H1 (cell line): ENCODE results near the gene ACADM. TPM values are rescaled to one million over a fixed set of nuclear protein-coding genes. Genes with fewer than 3 reads are reported as not detected.

ENCODE experiments used
- CTCF ChIA-PET: fragments of 300-600 bp; sonication (Branson Sonifier 250); formaldehyde crosslinking; loops from one replicate; lab custom pipeline; 2021; ENCODE audit not compliant: partially characterized antibody; lab: Charles Lee
- POLR2A ChIA-PET: fragments of 300-600 bp; sonication (Branson Sonifier 250); formaldehyde crosslinking; loops from one replicate; lab custom pipeline; 2021; ENCODE audit warnings: inconsistent platforms; ENCODE audit not compliant: partially characterized antibody; lab: Charles Lee
- DNase-seq, 2 experiments: peaks; one replicate each; pipeline versions ENCODE4 v3.0.0 to v3.0.0-alpha.2; 2010 to 2022; ENCODE audit warnings: low spot score in 2 of 2, low read depth in 1 of 2, mixed read lengths in 1 of 2
- FAIRE-seq: peaks from 2 replicates; lab custom pipeline; 2011; peaks lifted over from hg19 to GRCh38; lab: Jason Lieb, UNC
- H2AFZ ChIP-seq: 2 replicates; pipeline ENCODE4 v1.8.1; 2012; ENCODE audit warnings: low read length, inconsistent platforms
- H2AK5ac ChIP-seq: 2 replicates; pipeline ENCODE4 v1.6.1; 2013; ENCODE audit warnings: low read depth, low read length
- H2BK120ac ChIP-seq: replicated peaks from 2 replicates; pipeline ENCODE3; 2013; ENCODE audit warnings: low read depth, low read length, inconsistent platforms
- H2BK12ac ChIP-seq: 2 replicates; pipeline ENCODE4 v1.6.1; 2013; ENCODE audit warnings: low read depth, low read length
- H2BK15ac ChIP-seq: 2 replicates; pipeline ENCODE4 v1.6.1; 2013; ENCODE audit warnings: low read length
- H2BK20ac ChIP-seq: 2 replicates; pipeline ENCODE4 v1.6.1; 2013; ENCODE audit warnings: low read length
- H2BK5ac ChIP-seq: 2 replicates; pipeline ENCODE4 v1.6.1; 2013; ENCODE audit warnings: low read depth, low read length
- H3K14ac ChIP-seq: 2 replicates; pipeline ENCODE4 v1.6.1; 2013; ENCODE audit warnings: inconsistent platforms; ENCODE audit not compliant: insufficient read length
- H3K18ac ChIP-seq: 2 replicates; pipeline ENCODE4 v1.6.1; 2013; ENCODE audit warnings: low read length; ENCODE audit errors: extremely low read depth
- H3K23ac ChIP-seq: 2 replicates; pipeline ENCODE4 v1.6.1; 2013; ENCODE audit warnings: inconsistent platforms; ENCODE audit not compliant: insufficient read length
- H3K23me2 ChIP-seq: 2 replicates; pipeline ENCODE4 v1.6.1; 2013; ENCODE audit warnings: low read depth, low read length
- H3K27ac ChIP-seq: 2 replicates; pipeline ENCODE4 v1.6.1; 2011; ENCODE audit warnings: low read depth, low read length, inconsistent platforms
- H3K27me3 ChIP-seq, 4 experiments: replicated peaks in 1 of 4; 1 replicate in 1 of 4; 2 replicates in 3 of 4; pipeline versions ENCODE4 v1.6.1 to v1.8.1; 2011 to 2013; ENCODE audit warnings: low read length in 3 of 4, mild to moderate bottlenecking in 3 of 4, inconsistent platforms in 2 of 4, mixed read lengths in 2 of 4, moderate library complexity in 1 of 4; ENCODE audit not compliant: control insufficient read depth in 3 of 4, insufficient read depth in 3 of 4; ENCODE audit errors: extremely low read depth in 1 of 4
- H3K36me3 ChIP-seq, 4 experiments: 2 replicates each; pipeline versions ENCODE4 v1.6.1 to v1.8.1; 2011 to 2013; ENCODE audit warnings: mild to moderate bottlenecking in 4 of 4, low read length in 3 of 4, moderate library complexity in 2 of 4, control low read depth in 1 of 4, inconsistent platforms in 1 of 4; ENCODE audit not compliant: insufficient read depth in 4 of 4, control insufficient read depth in 2 of 4
- H3K4ac ChIP-seq: replicated peaks from 2 replicates; pipeline ENCODE3; 2013; ENCODE audit warnings: low read length, low read depth, mixed read lengths, inconsistent platforms; ENCODE audit not compliant: insufficient read length
- H3K4me1 ChIP-seq, 4 experiments: replicated peaks in 1 of 4; 1 replicate in 1 of 4; 2 replicates in 3 of 4; pipeline versions ENCODE4 v1.6.1 to v1.8.1; 2011 to 2013; ENCODE audit warnings: low read length in 3 of 4, inconsistent platforms in 2 of 4, mixed read lengths in 1 of 4; ENCODE audit not compliant: insufficient read depth in 4 of 4, control insufficient read depth in 3 of 4
- H3K4me2 ChIP-seq, 2 experiments: 2 replicates each; pipeline versions ENCODE4 v1.6.1 to v1.8.1; 2011 to 2013; ENCODE audit warnings: low read depth in 2 of 2, low read length in 2 of 2, control low read depth in 1 of 2, inconsistent platforms in 1 of 2, mild to moderate bottlenecking in 1 of 2; ENCODE audit not compliant: insufficient read depth in 1 of 2
- H3K4me3 ChIP-seq, 4 experiments: fragments of 200-600, 300-600 bp in 1 of 4; sonication (generic), shearing (Covaris generic), sonication (Bioruptor Twin) in 1 of 4; 2 replicates each; pipeline versions ENCODE4 v1.5.1 to v1.8.1; 2011 to 2016; ENCODE audit warnings: low read length in 4 of 4, low read depth in 3 of 4, control low read depth in 2 of 4, inconsistent platforms in 2 of 4, mild to moderate bottlenecking in 2 of 4, mixed read lengths in 1 of 4, moderate library complexity in 1 of 4; ENCODE audit not compliant: insufficient read depth in 2 of 4; ENCODE audit errors: extremely low read depth in 1 of 4
- H3K56ac ChIP-seq: replicated peaks from 2 replicates; pipeline ENCODE3; 2013; ENCODE audit warnings: low read depth, mild to moderate bottlenecking, mixed read lengths, low read length, inconsistent platforms; ENCODE audit not compliant: insufficient read length
- H3K79me1 ChIP-seq: 2 replicates; pipeline ENCODE4 v1.6.1; 2013; ENCODE audit warnings: low read depth, low read length, control low read depth
- H3K79me2 ChIP-seq, 2 experiments: 2 replicates each; pipeline versions ENCODE4 v1.6.1 to v1.8.1; 2012 to 2013; ENCODE audit warnings: low read length in 2 of 2, mild to moderate bottlenecking in 2 of 2, inconsistent platforms in 1 of 2; ENCODE audit not compliant: insufficient read depth in 2 of 2, control insufficient read depth in 1 of 2
- H3K9ac ChIP-seq, 4 experiments: replicated peaks in 1 of 4; 1 replicate in 1 of 4; 2 replicates in 3 of 4; pipeline versions ENCODE4 v1.6.1 to v1.8.1; 2011 to 2013; ENCODE audit warnings: low read depth in 3 of 4, low read length in 3 of 4, control low read depth in 2 of 4, mild to moderate bottlenecking in 2 of 4, moderate library complexity in 2 of 4, inconsistent platforms in 1 of 4; ENCODE audit errors: extremely low read depth in 1 of 4
- H3K9me3 ChIP-seq, 2 experiments: 2 replicates each; pipeline versions ENCODE4 v1.6.1 to v1.8.1; 2012 to 2013; ENCODE audit warnings: mild to moderate bottlenecking in 2 of 2, moderate library complexity in 2 of 2, control low read depth in 1 of 2, inconsistent platforms in 1 of 2, low read depth in 1 of 2, low read length in 1 of 2, mixed read lengths in 1 of 2; ENCODE audit not compliant: insufficient read depth in 2 of 2
- H4K20me1 ChIP-seq, 2 experiments: replicated peaks in 1 of 2; 2 replicates each; pipeline versions ENCODE3 to v1.8.1; 2011 to 2013; ENCODE audit warnings: inconsistent platforms in 2 of 2, low read length in 2 of 2, mild to moderate bottlenecking in 1 of 2; ENCODE audit not compliant: insufficient read depth in 2 of 2, control insufficient read depth in 1 of 2
- H4K5ac ChIP-seq: 2 replicates; pipeline ENCODE4 v1.6.1; 2013; ENCODE audit warnings: low read length, low read depth, mixed read lengths, inconsistent platforms; ENCODE audit not compliant: insufficient read length
- H4K8ac ChIP-seq: 2 replicates; pipeline ENCODE4 v1.8.0; 2013; ENCODE audit warnings: mild to moderate bottlenecking, moderate library complexity, low read length, inconsistent platforms; ENCODE audit not compliant: insufficient read depth; ENCODE audit errors: extremely low read depth
- H4K91ac ChIP-seq: replicated peaks from 2 replicates; pipeline ENCODE3; 2013; ENCODE audit warnings: low read length, mixed read lengths, inconsistent platforms; ENCODE audit not compliant: insufficient read length
- ASH2L ChIP-seq: fragments of 200-600, 300-600 bp; sonication (generic); IDR thresholded peaks from one replicate; pipeline ENCODE4 v1.7.1; 2017; ENCODE audit warnings: low read length
- ATF2 ChIP-seq: IDR thresholded peaks from 2 replicates; pipeline ENCODE4 v1.6.1; 2012; ENCODE audit warnings: low read length, inconsistent platforms
- ATF3 ChIP-seq: IDR thresholded peaks from 2 replicates; pipeline ENCODE4 v1.6.1; 2011; ENCODE audit warnings: low read depth, mild to moderate bottlenecking, low read length; ENCODE audit not compliant: insufficient read depth
- CHD1 ChIP-seq: IDR thresholded peaks from 2 replicates; pipeline ENCODE4 v1.6.1; 2012; ENCODE audit warnings: low read depth, low read length, improper control_type of control experiment
- KDM5A ChIP-seq: fragments of 200-600 bp; IDR thresholded peaks from 2 replicates; pipeline ENCODE4 v1.7.1; 2012; ENCODE audit warnings: mild to moderate bottlenecking, low read length, inconsistent platforms, mixed read lengths
- NANOG ChIP-seq: IDR thresholded peaks from 2 replicates; pipeline ENCODE4 v1.6.1; 2011; ENCODE audit warnings: low read length, low read depth, mild to moderate bottlenecking, inconsistent platforms; ENCODE audit not compliant: insufficient read depth, poor library complexity, severe bottlenecking
- NRF1 ChIP-seq: IDR thresholded peaks from 2 replicates; pipeline ENCODE4 v1.6.1; 2011; ENCODE audit warnings: mild to moderate bottlenecking, low read depth, low read length, improper control_type of control experiment
- POLR2AphosphoS5 ChIP-seq: IDR thresholded peaks from 2 replicates; pipeline ENCODE4 v1.6.1; 2011; ENCODE audit warnings: low read depth, low read length
- SIX5 ChIP-seq: IDR thresholded peaks from 2 replicates; pipeline ENCODE4 v1.6.1; 2011; ENCODE audit warnings: mild to moderate bottlenecking, low read depth, low read length
- SP4 ChIP-seq: IDR thresholded peaks from 2 replicates; pipeline ENCODE4 v1.6.1; 2012; ENCODE audit warnings: low read length, inconsistent platforms
- WGBS, 2 experiments: shearing (Covaris generic) in 1 of 2; methylation state at CpG; one replicate each; pipeline versions ENCODE4 v1.1.6 to v1.1.7; 2013 to 2015; ENCODE audit warnings: low lambda C conversion rate in 2 of 2, mixed read lengths in 2 of 2, inconsistent platforms in 1 of 2, low coverage in 1 of 2, missing lambda C conversion rate in 1 of 2; ENCODE audit not compliant: insufficient replicate concordance in 2 of 2, insufficient coverage in 1 of 2, insufficient read length in 1 of 2; ENCODE audit errors: extremely low coverage in 1 of 2, missing lambda C conversion rate in 1 of 2; 5-methylcytosine and 5-hydroxymethylcytosine counted together
- polyA plus RNA-seq, 7 experiments: library from polyadenylated mRNA; depleted of rRNA in 3 of 7; stranded (reverse) in 5 of 7; unstranded in 2 of 7; fragments of >200 nt in 5 of 7; fragments of 200-250 nt in 2 of 7; gene quantifications; 1 replicate in 5 of 7; 2 replicates in 1 of 7; 4 replicates in 1 of 7; pipeline versions ENCODE4 v1.2.1 to v1.2.3, GENCODE V29; 2011 to 2013; ENCODE audit warnings: missing spikeins in 2 of 7, mixed read lengths in 2 of 7
- total RNA-seq: library from RNA; stranded (reverse); fragmentation: NEBNext Ultra II Directional; extraction: Animal tissue kit (Norgen Biotek cat#: 25700); gene quantifications from 2 replicates; pipeline ENCODE4 v1.2.1, GENCODE V29; 2021

Gene ACADM
- total and polyA plus RNA-seq, 2 of the 8 experiments (the other 6 are each of a cell fraction or from before 2014, with no cell fraction given) = 14.3 to 40.0 TPM

GRCh38 chr1:75797606-75798216, 73.2 kb downstream of the ACADM start:
- CTCF ChIA-PET = no interaction called here
- Histone ChIP-seq H3K36me3 (peaks cover 12 to 53% (median 28%) of the 10 kb centered on the region in 4 experiments; a peak in 7 of 8 replicates), H4K5ac (no peak overlapping the region), H4K8ac (no peak overlapping the region), H3K79me1 (no peaks in the 10 kb centered on the region; the same call in 1 of the 2 replicates), H3K4me3 (no peak overlapping the region), H3K14ac (no peak overlapping the region), H3K18ac (no peak overlapping the region), H3K9ac (no peak overlapping the region), H3K4ac (no peak overlapping the region), H2BK5ac (no peak overlapping the region), H2BK20ac (no peak overlapping the region), H3K27ac (no peak overlapping the region), H2BK12ac (no peak overlapping the region), H3K23me2 (no peaks in the 10 kb centered on the region), H3K4me2 (no peak overlapping the region), H3K27me3 (no peaks in the 10 kb centered on the region), H2AK5ac (no peak overlapping the region), H2BK15ac (no peak overlapping the region), H3K79me2 (no peaks in the 10 kb centered on the region), H4K91ac (no peak overlapping the region), H3K9me3 (no peaks in the 10 kb centered on the region), H2BK120ac (no peak overlapping the region), H3K4me1 (no peaks in the 10 kb centered on the region), H4K20me1 (peaks cover 5 to 8% of the 10 kb centered on the region in 2 experiments), H3K56ac (no peak overlapping the region), H3K23ac (no peak overlapping the region), H2AFZ (no peak overlapping the region)
- POLR2A ChIA-PET = interaction anchor here (1.1 to 6.5 kb wide), 5 partner anchors 10 to 183 kb away, joined by 3 to 112 read pairs (median 11); partner anchors contain the start of gene RABGGTB
- DNase-seq (no peak), FAIRE-seq (no peak)
- WGBS, 2 experiments = 90% methylated on average over 13 of the region's 13 CpGs; no CpG with 5 or more reads in 1 of the 2 experiments
- TF ChIP-seq NANOG = no peak
- no peak for TF ChIP-seq NRF1
- TF ChIP-seq ATF2 = no peak
- TF ChIP-seq KDM5A = no peak
- TF ChIP-seq SIX5 = no peak
- TF ChIP-seq ATF3 = no peak
- TF ChIP-seq ASH2L = no peak
- TF ChIP-seq CHD1 = no peak
- no peak for TF ChIP-seq SP4
- no peak for TF ChIP-seq POLR2AphosphoS5
